Vagina (tissue), 2 donors: Measurements from ENCODE around the gene PCP4L1.

Experiments
- CTCF ChIP-seq, 3 experiments: fragments of 450-650 bp in 2 of 3; fragments of 200-600 bp in 1 of 3; sonication (generic) in 1 of 3; IDR thresholded peaks; one replicate each; pipeline ENCODE4 v1.5.1; 2017 to 2019; ENCODE audit warnings: antibody characterized with exemption in 3 of 3, mild to moderate bottlenecking in 2 of 3, moderate library complexity in 2 of 3
- POLR2A ChIP-seq, 2 donors: fragments of 450-650 bp; IDR thresholded peaks; one replicate each; pipeline ENCODE4 v1.6.1; 2017; ENCODE audit warnings: antibody characterized with exemption in 2 of 2, mild to moderate bottlenecking in 2 of 2, moderate library complexity in 2 of 2
- POLR2AphosphoS5 ChIP-seq, 2 donors: sonication (generic); formaldehyde crosslinking; IDR thresholded peaks; one replicate each; pipeline ENCODE4 v1.9.0; 2017; ENCODE audit warnings: antibody characterized with exemption in 2 of 2, mild to moderate bottlenecking in 2 of 2, low read depth in 1 of 2; ENCODE audit not compliant: insufficient read depth in 1 of 2

GRCh38 chr1:161250829-161251228, 7.7 kb upstream of the PCP4L1 start:
- no peak for TF ChIP-seq CTCF (IDR thresholded peaks at IDR 0.05)
- no peak for TF ChIP-seq POLR2A (IDR thresholded peaks at IDR 0.05)
- TF ChIP-seq POLR2AphosphoS5 (IDR thresholded peaks at IDR 0.05; ENCODE audit: insufficient read depth in 1 of 2, low read depth in 1 of 2) = no peak
